ENCODE results near the gene EIF1B.

- TF ChIP-seq CTCF (IDR thresholded peaks at IDR 0.05) (no peak), POLR2AphosphoS5 (IDR thresholded peaks at IDR 0.05) (no peak)
Observed at GRCh38 chr3:40264451-40264850, 45.1 kb upstream of the EIF1B start.

Measured in transverse colon (tissue), 4 donors.